Kidney (tissue), 14 donors: Measurements from ENCODE around the gene ZNF467. TPM values are rescaled to one million over a fixed set of nuclear protein-coding genes. Genes with fewer than 3 reads are reported as not detected.

Experiments used
- DNase-seq, 5 donors: peaks; one replicate each; pipeline ENCODE4 v3.0.0-alpha.2; 2013 to 2020
- FAIRE-seq: peaks from 2 replicates; lab custom pipeline; 2012; peaks lifted over from hg19 to GRCh38; lab: Jason Lieb, UNC
- H3K27ac ChIP-seq, 2 donors: one replicate each; pipeline ENCODE4 v1.7.0; 2013; ENCODE audit warnings: low read depth in 2 of 2, low read length in 2 of 2, inconsistent platforms in 1 of 2
- H3K27me3 ChIP-seq: one replicate; pipeline ENCODE4 v1.7.1; 2013; ENCODE audit warnings: low read length, inconsistent platforms; ENCODE audit not compliant: control insufficient read depth, insufficient read depth
- H3K36me3 ChIP-seq, 3 donors: one replicate each; pipeline versions ENCODE4 v1.7.0 to v1.7.1; 2013; ENCODE audit warnings: low read length in 3 of 3, control low read depth in 1 of 3, inconsistent platforms in 1 of 3; ENCODE audit not compliant: insufficient read depth in 3 of 3, control insufficient read depth in 2 of 3
- H3K4me1 ChIP-seq, 3 donors: one replicate each; pipeline versions ENCODE4 v1.7.0 to v1.7.1; 2013; ENCODE audit warnings: low read length in 3 of 3, inconsistent platforms in 1 of 3, low read depth in 1 of 3; ENCODE audit not compliant: control insufficient read depth in 2 of 3, insufficient read depth in 2 of 3
- H3K4me3 ChIP-seq, 3 donors: one replicate each; pipeline versions ENCODE4 v1.7.0 to v1.8.1; 2013; ENCODE audit warnings: low read length in 3 of 3, control low read depth in 1 of 3, inconsistent platforms in 1 of 3
- H3K9ac ChIP-seq, 3 donors: one replicate each; pipeline versions ENCODE4 v1.7.0 to v1.7.1; 2013; ENCODE audit warnings: low read length in 3 of 3, control low read depth in 1 of 3, inconsistent platforms in 1 of 3
- H3K9me3 ChIP-seq, 3 donors: one replicate each; pipeline versions ENCODE4 v1.7.0 to v1.7.1; 2013; ENCODE audit warnings: low read length in 3 of 3, control low read depth in 1 of 3, inconsistent platforms in 1 of 3; ENCODE audit not compliant: control insufficient read depth in 2 of 3, insufficient read depth in 1 of 3
- intact Hi-C: fragments of 100-400 bp; cut with DNase I; formaldehyde crosslinking; loops from one replicate; pipeline ENCODE4 v1.11.1; 2022
- polyA plus RNA-seq: library from polyadenylated mRNA; stranded (reverse); fragments of 350-450 nt; fragmentation: Illumina TruSeq; extraction: RNeasy Lipid Tissue Mini Kit (QIAGEN cat#74804); gene quantifications from one replicate; pipeline ENCODE4 v1.2.3, GENCODE V29; 2014; ENCODE audit warnings: low read depth, low replicate concordance; ENCODE audit not compliant: insufficient read depth
- total RNA-seq: library from RNA; stranded (reverse); fragmentation: NEBNext Ultra II Directional; extraction: Animal tissue kit (Norgen Biotek cat#: 25700); gene quantifications from one replicate; pipeline ENCODE4 v1.2.1, GENCODE V29; 2021
- TF ChIP-seq, protein P1 (sequence below): IDR thresholded peaks from 3 replicates; pipeline ENCODE4 v1.5.1; 2012; ENCODE audit warnings: mild to moderate bottlenecking, moderate library complexity, borderline replicate concordance; ENCODE audit not compliant: insufficient read depth; ENCODE audit errors: extremely low read depth
- donor health status: control.
- donor health status: control.
- donor health status: control.
- donor health status: control.
- donor health status: control.
- donor health status: DM: yes; HTN: yes; CAD: no.
- donor health status: Normal renal cell carcinoma (clear cell type).

Gene ZNF467
- total and polyA plus RNA-seq, 2 donors from 2014 or later, result 15.0 to 24.5 TPM

DNA sequence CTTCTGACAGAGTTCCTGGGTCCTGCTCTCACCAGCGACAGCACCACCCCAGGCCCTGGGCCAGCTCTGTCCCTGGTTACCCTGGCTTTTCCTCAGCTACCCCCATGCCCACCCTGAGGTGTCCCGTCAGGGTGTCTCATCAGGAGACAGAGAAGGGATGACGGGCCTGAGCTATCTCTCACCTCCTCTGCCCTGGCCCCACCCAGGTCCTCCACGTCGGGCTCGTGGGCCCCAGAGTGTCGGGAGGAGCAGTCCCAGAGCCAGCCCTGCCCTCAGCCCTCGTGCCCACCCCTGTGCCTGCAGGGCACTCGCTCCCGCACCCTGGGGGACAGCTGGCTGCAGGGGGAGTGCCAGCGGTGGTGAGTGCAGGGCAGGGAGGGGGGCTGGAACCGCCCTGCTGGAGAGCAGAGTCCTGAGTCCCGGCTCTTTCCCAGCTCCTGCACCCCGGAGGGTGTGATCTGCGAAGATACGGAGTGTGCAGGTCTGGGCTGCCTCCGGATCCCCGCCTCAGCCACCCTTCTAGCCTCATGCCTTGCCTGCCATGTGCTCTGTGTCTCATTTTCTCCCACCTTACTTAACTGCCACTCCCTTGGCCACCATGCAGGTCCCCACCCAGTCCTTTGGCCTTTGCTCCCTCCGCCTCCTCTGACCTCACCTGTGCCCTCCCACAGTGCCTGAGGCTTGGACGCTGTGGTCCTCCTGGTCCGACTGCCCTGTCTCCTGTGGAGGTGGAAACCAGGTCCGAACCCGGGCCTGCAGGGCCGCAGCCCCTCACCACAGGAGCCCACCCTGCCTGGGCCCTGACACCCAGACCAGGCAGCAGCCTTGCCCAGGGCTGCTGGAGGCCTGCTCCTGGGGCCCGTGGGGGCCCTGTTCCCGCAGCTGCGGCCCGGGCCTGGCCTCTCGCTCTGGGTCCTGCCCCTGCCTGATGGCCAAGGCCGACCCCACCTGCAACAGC lies 48.1 kb upstream of the ZNF467 start:
- H3K9ac ChIP-seq, result no peak overlapping the region
- intact Hi-C loops, result no loop called here
- FAIRE-seq (no peak), DNase-seq (peak in 1 of 5 donors; percentile 66)
- no peaks in the 10 kb centered on the region for H3K27me3 ChIP-seq
- H3K27ac ChIP-seq, result no peak overlapping the region
- no peaks in the 10 kb centered on the region for H3K4me1 ChIP-seq
- H3K9me3 ChIP-seq, result no peaks in the 10 kb centered on the region
- H3K36me3 ChIP-seq, result no peaks in the 10 kb centered on the region
- no peak overlapping the region for H3K4me3 ChIP-seq
- TF ChIP-seq, protein P1, sequence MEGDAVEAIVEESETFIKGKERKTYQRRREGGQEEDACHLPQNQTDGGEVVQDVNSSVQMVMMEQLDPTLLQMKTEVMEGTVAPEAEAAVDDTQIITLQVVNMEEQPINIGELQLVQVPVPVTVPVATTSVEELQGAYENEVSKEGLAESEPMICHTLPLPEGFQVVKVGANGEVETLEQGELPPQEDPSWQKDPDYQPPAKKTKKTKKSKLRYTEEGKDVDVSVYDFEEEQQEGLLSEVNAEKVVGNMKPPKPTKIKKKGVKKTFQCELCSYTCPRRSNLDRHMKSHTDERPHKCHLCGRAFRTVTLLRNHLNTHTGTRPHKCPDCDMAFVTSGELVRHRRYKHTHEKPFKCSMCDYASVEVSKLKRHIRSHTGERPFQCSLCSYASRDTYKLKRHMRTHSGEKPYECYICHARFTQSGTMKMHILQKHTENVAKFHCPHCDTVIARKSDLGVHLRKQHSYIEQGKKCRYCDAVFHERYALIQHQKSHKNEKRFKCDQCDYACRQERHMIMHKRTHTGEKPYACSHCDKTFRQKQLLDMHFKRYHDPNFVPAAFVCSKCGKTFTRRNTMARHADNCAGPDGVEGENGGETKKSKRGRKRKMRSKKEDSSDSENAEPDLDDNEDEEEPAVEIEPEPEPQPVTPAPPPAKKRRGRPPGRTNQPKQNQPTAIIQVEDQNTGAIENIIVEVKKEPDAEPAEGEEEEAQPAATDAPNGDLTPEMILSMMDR, result no peak

DNA sequence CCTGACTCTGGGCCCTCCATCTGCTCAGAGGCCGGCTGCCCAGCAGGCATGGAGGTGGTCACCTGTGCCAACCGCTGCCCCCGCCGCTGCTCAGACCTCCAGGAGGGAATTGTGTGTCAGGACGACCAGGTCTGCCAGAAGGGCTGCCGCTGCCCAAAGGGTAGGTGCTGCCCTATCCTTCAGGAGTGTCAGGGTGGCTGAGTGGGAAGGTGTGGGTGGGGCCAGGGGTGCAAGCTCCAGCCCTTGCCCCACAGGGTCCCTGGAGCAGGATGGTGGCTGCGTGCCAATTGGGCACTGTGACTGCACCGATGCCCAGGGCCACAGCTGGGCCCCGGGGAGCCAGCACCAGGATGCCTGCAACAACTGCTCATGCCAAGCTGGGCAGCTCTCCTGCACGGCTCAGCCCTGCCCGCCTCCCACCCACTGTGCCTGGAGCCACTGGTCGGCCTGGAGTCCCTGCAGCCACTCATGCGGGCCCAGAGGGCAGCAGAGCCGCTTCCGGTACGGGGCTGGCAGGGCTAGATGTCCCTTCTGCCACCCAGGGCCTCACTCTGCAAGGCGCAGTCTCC lies 47.3 kb upstream of the ZNF467 start:
- Histone ChIP-seq H3K27me3 (no peaks in the 10 kb centered on the region), H3K4me1 (no peaks in the 10 kb centered on the region), H3K9ac (no peak overlapping the region), H3K27ac (no peak overlapping the region), H3K36me3 (no peaks in the 10 kb centered on the region), H3K4me3 (no peak overlapping the region), H3K9me3 (no peaks in the 10 kb centered on the region)
- TF ChIP-seq, protein P1, result no peak
- no peak for FAIRE-seq
- intact Hi-C loops, result no loop called here
- peak in 1 of 5 donors; percentile 77 for DNase-seq

- H3K27ac ChIP-seq, result no peak overlapping the region
- no peak overlapping the region for H3K9ac ChIP-seq
- TF ChIP-seq, protein P1, result no peak
- no peaks in the 10 kb centered on the region for H3K27me3 ChIP-seq
- no peak for DNase-seq
- no peaks in the 10 kb centered on the region for H3K4me1 ChIP-seq
- no peaks in the 10 kb centered on the region for H3K36me3 ChIP-seq
- intact Hi-C loops, result no loop called here
- no peaks in the 10 kb centered on the region for H3K9me3 ChIP-seq
- H3K4me3 ChIP-seq, result no peak overlapping the region
- FAIRE-seq, result no peak
These were observed 46.6 kb upstream of the ZNF467 start for GRCh38 chr7:149819961-149820340.
